GM12878 (cell line): ENCODE measurements around the gene PSMC3.

Experiments
- CTCF ChIP-seq, 3 experiments: IDR thresholded peaks in 2 of 3; conservative IDR thresholded peaks in 1 of 3; 2 replicates each; pipeline ENCODE4 v1.5.1; 2011; ENCODE audit warnings: low read depth in 3 of 3, low read length in 3 of 3, mild to moderate bottlenecking in 3 of 3, control low read depth in 2 of 3, moderate library complexity in 2 of 3, inconsistent platforms in 1 of 3, mixed read lengths in 1 of 3; ENCODE audit not compliant: control insufficient read depth in 2 of 3, insufficient read depth in 1 of 3; ENCODE audit errors: extremely low read depth in 1 of 3
- EP300 ChIP-seq, 2 experiments: fragments of 150-350 bp in 1 of 2; IDR thresholded peaks; 2 replicates each; pipeline ENCODE4 v1.6.1; 2011 to 2012; ENCODE audit warnings: low read depth in 2 of 2, low read length in 2 of 2, borderline replicate concordance in 1 of 2, improper control_type of control experiment in 1 of 2, inconsistent platforms in 1 of 2; ENCODE audit not compliant: control insufficient read depth in 1 of 2
- EZH2 ChIP-seq: IDR thresholded peaks from 2 replicates; pipeline ENCODE4 v1.6.1; 2012; ENCODE audit warnings: low read depth, mild to moderate bottlenecking, control low read depth, inconsistent platforms, low read length, borderline replicate concordance; ENCODE audit not compliant: control insufficient read depth
- JUND ChIP-seq: IDR thresholded peaks from 2 replicates; pipeline ENCODE4 v1.6.1; 2012; ENCODE audit warnings: low read depth, mild to moderate bottlenecking, low read length, improper control_type of control experiment, moderate library complexity
- POLR2A ChIP-seq: IDR thresholded peaks from 2 replicates; pipeline ENCODE4 v1.6.1; 2011; ENCODE audit warnings: low read depth, mild to moderate bottlenecking, low read length
- PRDM15 ChIP-seq: fragments of 450-650 bp; formaldehyde crosslinking; IDR thresholded peaks from 2 replicates; pipeline ENCODE4 v1.4.0; 2020; ENCODE audit warnings: mild to moderate bottlenecking, moderate library complexity
- SREBF2 ChIP-seq: IDR thresholded peaks from 2 replicates; pipeline ENCODE4 v1.6.1; 2012; ENCODE audit warnings: mild to moderate bottlenecking, low read length

GRCh38 chr11:47433157-47433556, 6.9 kb upstream of the PSMC3 start:
- no peak for TF ChIP-seq CTCF (IDR thresholded peaks at IDR 0.05 in 2 of 3, conservative IDR thresholded peaks at IDR 0.05 in 1 of 3; ENCODE audit: control insufficient read depth in 2 of 3, extremely low read depth in 1 of 3, insufficient read depth in 1 of 3, low read depth in 3 of 3, low read length in 3 of 3)
- TF ChIP-seq EZH2: no peak
- no peak for TF ChIP-seq JUND
- no peak for TF ChIP-seq POLR2A
- no peak for TF ChIP-seq EP300 (IDR thresholded peaks at IDR 0.05; ENCODE audit: borderline replicate concordance in 1 of 2, control insufficient read depth in 1 of 2, low read depth in 2 of 2, low read length in 2 of 2)
- no peak for TF ChIP-seq SREBF2
- no peak for TF ChIP-seq PRDM15 (CRISPR knock-in tag)
